Activated CD8-positive, alpha-beta T cell treated with anti-CD3 and anti-CD28 coated beads for 36 hours (primary cell): ENCODE measurements around the gene PLCG1. TPM values are rescaled to one million over a fixed set of nuclear protein-coding genes. Genes with fewer than 3 reads are reported as not detected.
A peak's percentile ranks its signal among the peaks of the same experiment; 100 is the strongest.

ENCODE experiments used
- ATAC-seq: fragments of 200-7000 bp; cut with Tn5 transposase; one replicate; pipeline ENCODE4 v1.10.0; 2021; ENCODE audit warnings: mild to moderate bottlenecking, moderate library complexity
- CTCF ChIA-PET: fragments of 350-600 bp; sonication (Branson Sonifier 250); formaldehyde crosslinking; loops from one replicate; lab custom pipeline; 2021; ENCODE audit warnings: antibody characterized with exemption; lab: Charles Lee
- POLR2A ChIA-PET: fragments of 350-600 bp; sonication (Branson Sonifier 250); formaldehyde crosslinking; loops from one replicate; lab custom pipeline; 2021; ENCODE audit warnings: antibody characterized with exemption; lab: Charles Lee
- DNase-seq: peaks from one replicate; pipeline ENCODE4 v3.0.0-alpha.2; 2020
- H3K27ac Mint-ChIP-seq: one replicate; pipeline ENCODE4 v1.8.0; 2021; ENCODE audit warnings: mild to moderate bottlenecking, mixed read lengths
- H3K27me3 Mint-ChIP-seq: one replicate; pipeline ENCODE4 v1.8.0; 2021; ENCODE audit warnings: mixed read lengths
- H3K36me3 Mint-ChIP-seq: one replicate; pipeline ENCODE4 v1.8.0; 2021; ENCODE audit warnings: low read depth, mixed read lengths
- H3K4me1 Mint-ChIP-seq: one replicate; pipeline ENCODE4 v1.8.0; 2021; ENCODE audit warnings: low read depth, mixed read lengths
- H3K4me3 Mint-ChIP-seq: one replicate; pipeline ENCODE4 v1.8.0; 2021; ENCODE audit warnings: mild to moderate bottlenecking, moderate library complexity, mixed read lengths
- H3K9me3 Mint-ChIP-seq: one replicate; pipeline ENCODE4 v1.8.0; 2021; ENCODE audit warnings: mixed read lengths
- CTCF ChIP-seq: fragments of 200-600 bp; IDR thresholded peaks from one replicate; pipeline ENCODE4 v1.8.0; 2022; ENCODE audit warnings: antibody characterized with exemption, mild to moderate bottlenecking
- intact Hi-C: fragments of 100-400 bp; cut with micrococcal nuclease; formaldehyde crosslinking; loops from one replicate; pipeline ENCODE4 v1.10.0; 2022
- total RNA-seq, 2 experiments: library from RNA; stranded (reverse); gene quantifications; one replicate each; pipeline ENCODE4 v1.2.3, GENCODE V29; 2021

The PLCG1 gene
- total RNA-seq, 2 experiments from 2014 or later, result 259 to 260 TPM

- no peak for ATAC-seq
- no peak for DNase-seq
- Mint-ChIP-seq H3K9me3 (no peaks in the 10 kb centered on the region), H3K4me3 (no peak overlapping the region), H3K4me1 (peaks cover 16% of the 10 kb centered on the region), H3K27ac (peak overlapping the region; percentile 79), H3K27me3 (no peaks in the 10 kb centered on the region), H3K36me3 (peaks cover 31% of the 10 kb centered on the region)
- ChIA-PET POLR2A (interaction anchor here (0.8 to 1.9 kb wide), 7 partner anchors 8 to 40 kb away, joined by 3 to 6 read pairs (median 4); no protein-coding TSS in a partner anchor), CTCF (interaction anchor here (0.8 to 5.4 kb wide), 2 partner anchors 56 to 213 kb away, joined by 3 to 29 read pairs; no protein-coding TSS in a partner anchor)
- intact Hi-C loops, result loop anchor here (10.0 kb wide), 1 partner anchor 49 kb away; no protein-coding TSS in a partner anchor
- TF ChIP-seq CTCF, result no peak
Observed at GRCh38 chr20:41175727-41176330, 38.5 kb downstream of the PLCG1 start.

GRCh38 chr20:41176711-41177552 lies 39.6 kb downstream of the PLCG1 start:
- no peak for DNase-seq
- peak overlapping the region; percentile 79 for H3K27ac Mint-ChIP-seq
- peaks cover 23% of the 10 kb centered on the region for H3K36me3 Mint-ChIP-seq
- intact Hi-C loops, result loop anchor here (10.0 kb wide), 1 partner anchor 48 kb away; no protein-coding TSS in a partner anchor
- ChIA-PET CTCF (interaction anchor here (0.8 to 5.4 kb wide), 2 partner anchors 55 to 214 kb away, joined by 3 to 29 read pairs; no protein-coding TSS in a partner anchor), POLR2A (interaction anchor here (0.9 to 1.9 kb wide), 6 partner anchors 9 to 68 kb away, joined by 3 to 6 read pairs (median 4); no protein-coding TSS in a partner anchor)
- no peak for TF ChIP-seq CTCF
- peaks cover 15% of the 10 kb centered on the region for H3K4me1 Mint-ChIP-seq
- H3K27me3 Mint-ChIP-seq, result no peaks in the 10 kb centered on the region
- no peaks in the 10 kb centered on the region for H3K9me3 Mint-ChIP-seq
- no peak overlapping the region for H3K4me3 Mint-ChIP-seq
- ATAC-seq, result no peak

- POLR2A ChIA-PET, result interaction anchor here (1.0 kb wide), 2 partner anchors 12 to 36 kb away, joined by 3 to 4 read pairs; no protein-coding TSS in a partner anchor
- H3K27me3 Mint-ChIP-seq, result no peaks in the 10 kb centered on the region
- H3K9me3 Mint-ChIP-seq, result no peaks in the 10 kb centered on the region
- TF ChIP-seq CTCF, result no peak
- CTCF ChIA-PET, result no interaction called here
- H3K27ac Mint-ChIP-seq, result peak overlapping the region; percentile 68
- ATAC-seq, result no peak
- no peak overlapping the region for H3K4me3 Mint-ChIP-seq
- peaks cover 20% of the 10 kb centered on the region for H3K4me1 Mint-ChIP-seq
- intact Hi-C loops, result loop anchor here (10.0 kb wide), 1 partner anchor 47 kb away; no protein-coding TSS in a partner anchor
- H3K36me3 Mint-ChIP-seq, result peaks cover 21% of the 10 kb centered on the region
- no peak for DNase-seq
Observed at GRCh38 chr20:41177636-41178035, 40.3 kb downstream of the PLCG1 start.

- Mint-ChIP-seq H3K27me3 (no peaks in the 10 kb centered on the region), H3K36me3 (peaks cover 14% of the 10 kb centered on the region), H3K4me3 (no peak overlapping the region), H3K4me1 (peaks cover 17% of the 10 kb centered on the region), H3K27ac (peak overlapping the region; percentile 47), H3K9me3 (no peaks in the 10 kb centered on the region)
- ChIA-PET CTCF (no interaction called here), POLR2A (no interaction called here)
- ATAC-seq (no peak), DNase-seq (no peak)
- no peak for TF ChIP-seq CTCF
- intact Hi-C loops, result loop anchor here (10.0 kb wide), 1 partner anchor 46 kb away; no protein-coding TSS in a partner anchor
Observed at GRCh38 chr20:41178495-41178894, 41.2 kb downstream of the PLCG1 start.
